DND-41 (cell line): Measurements from ENCODE around the gene AHCY.

Experiments
- CTCF ChIP-seq: IDR thresholded peaks from 2 replicates; pipeline ENCODE4 v1.5.1; 2012; ENCODE audit warnings: borderline replicate concordance, low read length, moderate library complexity, mild to moderate bottlenecking; ENCODE audit not compliant: poor library complexity, severe bottlenecking; ENCODE audit errors: extremely low read depth
- EZH2 ChIP-seq: IDR thresholded peaks from 3 replicates; pipeline ENCODE4 v1.6.1; 2012; ENCODE audit warnings: borderline replicate concordance, low read depth, mild to moderate bottlenecking, moderate library complexity, low read length, inconsistent platforms; ENCODE audit not compliant: severe bottlenecking

GRCh38 chr20:34293589-34293988 lies 9.6 kb downstream of the AHCY start:
- TF ChIP-seq EZH2 (no peak), CTCF (no peak)
